Body of pancreas (tissue), 4 donors: ENCODE results near the gene BRICD5. TPM values are rescaled to one million over a fixed set of nuclear protein-coding genes. Genes with fewer than 3 reads are reported as not detected.
A peak's percentile ranks its signal among the peaks of the same experiment; 100 is the strongest.

Experiments used
- ATAC-seq: fragments of 150-250 bp; one replicate; pipeline ENCODE4 v1.9.1; 2016
- DNase-seq, 4 donors: peaks; one replicate each; pipeline ENCODE4 v3.0.0-alpha.2; 2019
- H3K27ac ChIP-seq, 4 donors: fragments of 200-600 bp; sonication (generic); 1 replicate in 3 of 4; 2 replicates in 1 of 4; pipeline versions ENCODE4 v1.5.1 to v1.6.1; 2016 to 2019; ENCODE audit warnings: mild to moderate bottlenecking in 1 of 4, mixed read lengths in 1 of 4, moderate library complexity in 1 of 4
- H3K27me3 ChIP-seq, 2 donors: fragments of 200-600 bp; sonication (generic); one replicate each; pipeline ENCODE4 v1.6.0; 2016; ENCODE audit warnings: mild to moderate bottlenecking in 1 of 2
- H3K36me3 ChIP-seq, 2 donors: fragments of 200-600 bp; sonication (generic); replicated peaks in 1 of 2; 2 replicates each; pipeline ENCODE4 v1.5.1; 2016; ENCODE audit warnings: low read depth in 2 of 2; ENCODE audit not compliant: insufficient read depth in 1 of 2
- H3K4me1 ChIP-seq: fragments of 200-600 bp; sonication (generic); one replicate; pipeline ENCODE4 v1.6.0; 2016
- H3K4me3 ChIP-seq, 2 donors: fragments of 200-600 bp; sonication (generic); 1 replicate in 1 of 2; 2 replicates in 1 of 2; pipeline ENCODE4 v1.5.1; 2016 to 2019
- H3K9me3 ChIP-seq, 3 donors: fragments of 200-600 bp; sonication (generic); 1 replicate in 2 of 3; 2 replicates in 1 of 3; pipeline ENCODE4 v1.5.1; 2016
- POLR2A ChIP-seq, 3 donors: fragments of 450-650 bp; IDR thresholded peaks; one replicate each; pipeline ENCODE4 v1.6.1; 2016; ENCODE audit warnings: antibody characterized with exemption in 3 of 3, mild to moderate bottlenecking in 2 of 3
- WGBS, 2 donors: methylation state at CpG; one replicate each; pipeline ENCODE4 v1.1.5; 2017; 5-methylcytosine and 5-hydroxymethylcytosine counted together
- intact Hi-C: fragments of 100-400 bp; cut with DNase I; formaldehyde crosslinking; loops from one replicate; pipeline ENCODE4 v1.15.1; 2023
- total RNA-seq, 2 donors: library from RNA; depleted of rRNA; stranded (reverse); fragments of >200 nt; gene quantifications; one replicate each; pipeline ENCODE4 v1.1.0, GENCODE V29; 2016
- TF ChIP-seq, protein P1 (sequence below), 7 experiments: fragments of 450-650 bp in 4 of 7; fragments of 200-600 bp in 3 of 7; sonication (generic) in 3 of 7; IDR thresholded peaks; one replicate each; pipeline ENCODE4 v1.5.1; 2016 to 2019; ENCODE audit warnings: antibody characterized with exemption in 7 of 7

Gene BRICD5
- total RNA-seq, 2 donors from 2014 or later: 1.8 to 3.3 TPM

GRCh38 chr16:2160915-2161551, 49.6 kb downstream of the BRICD5 start:
- Histone ChIP-seq H3K9me3 (no peaks in the 10 kb centered on the region), H3K4me3 (no peak overlapping the region), H3K36me3 (no peaks in the 10 kb centered on the region), H3K27me3 (no peaks in the 10 kb centered on the region), H3K27ac (peak overlapping the region in 1 of 4 donors; percentile 46), H3K4me1 (peaks cover 36% of the 10 kb centered on the region)
- TF ChIP-seq, protein P1, sequence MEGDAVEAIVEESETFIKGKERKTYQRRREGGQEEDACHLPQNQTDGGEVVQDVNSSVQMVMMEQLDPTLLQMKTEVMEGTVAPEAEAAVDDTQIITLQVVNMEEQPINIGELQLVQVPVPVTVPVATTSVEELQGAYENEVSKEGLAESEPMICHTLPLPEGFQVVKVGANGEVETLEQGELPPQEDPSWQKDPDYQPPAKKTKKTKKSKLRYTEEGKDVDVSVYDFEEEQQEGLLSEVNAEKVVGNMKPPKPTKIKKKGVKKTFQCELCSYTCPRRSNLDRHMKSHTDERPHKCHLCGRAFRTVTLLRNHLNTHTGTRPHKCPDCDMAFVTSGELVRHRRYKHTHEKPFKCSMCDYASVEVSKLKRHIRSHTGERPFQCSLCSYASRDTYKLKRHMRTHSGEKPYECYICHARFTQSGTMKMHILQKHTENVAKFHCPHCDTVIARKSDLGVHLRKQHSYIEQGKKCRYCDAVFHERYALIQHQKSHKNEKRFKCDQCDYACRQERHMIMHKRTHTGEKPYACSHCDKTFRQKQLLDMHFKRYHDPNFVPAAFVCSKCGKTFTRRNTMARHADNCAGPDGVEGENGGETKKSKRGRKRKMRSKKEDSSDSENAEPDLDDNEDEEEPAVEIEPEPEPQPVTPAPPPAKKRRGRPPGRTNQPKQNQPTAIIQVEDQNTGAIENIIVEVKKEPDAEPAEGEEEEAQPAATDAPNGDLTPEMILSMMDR (IDR thresholded peaks at IDR 0.05): no peak
- no peak for TF ChIP-seq POLR2A (IDR thresholded peaks at IDR 0.05)
- intact Hi-C loops: no loop called here
- no peak for ATAC-seq
- WGBS, 2 donors: 79 to 84% methylated on average over 13 to 17 of the region's 20 CpGs
- DNase-seq: peak in 2 of 4 donors; percentile 26 to 40

Other genes starting within 250 kb of the BRICD5 start
- gene RPS2, start 246.0 kb downstream of the BRICD5 start, total RNA-seq: 1,000 to 10,000 TPM; 2,300 to 2,472 TPM
- gene RNF151, start 244.0 kb downstream of the BRICD5 start, total RNA-seq: not detected
- 10 to 100 TPM; 38.9 to 40.7 TPM for gene TBL3, start 238.8 kb downstream of the BRICD5 start, total RNA-seq
- gene NOXO1, start 229.4 kb downstream of the BRICD5 start, total RNA-seq: not detected
- 10 to 100 TPM; 13.2 to 35.9 TPM for gene GFER, start 226.7 kb downstream of the BRICD5 start, total RNA-seq
- 1 to 10 TPM in 1 of 2 donors, under 1 TPM in 1; 0.33 to 1.6 TPM for gene SYNGR3, start 220.9 kb downstream of the BRICD5 start, total RNA-seq
- gene ZNF598, start 201.0 kb downstream of the BRICD5 start, total RNA-seq: 10 to 100 TPM; 41.0 to 55.4 TPM
- not detected for gene NPW, start 191.1 kb downstream of the BRICD5 start, total RNA-seq
- 10 to 100 TPM; 32.7 to 87.3 TPM for gene NHERF2, start 184.0 kb downstream of the BRICD5 start, total RNA-seq
- gene NTHL1, start 163.0 kb downstream of the BRICD5 start, total RNA-seq: 10 to 100 TPM; 15.2 to 19.7 TPM
- 100 to 1,000 TPM in 1 of 2 donors, 10 to 100 TPM in 1; 73.9 to 152 TPM for gene TSC2, start 162.9 kb downstream of the BRICD5 start, total RNA-seq
- 100 to 1,000 TPM in 1 of 2 donors, 10 to 100 TPM in 1; 78.9 to 237 TPM for gene PKD1, start 75.0 kb downstream of the BRICD5 start, total RNA-seq
- gene RAB26, start 62.2 kb downstream of the BRICD5 start, total RNA-seq: 10 to 100 TPM; 25.4 to 28.8 TPM
- gene TRAF7, start 55.1 kb downstream of the BRICD5 start, total RNA-seq: 10 to 100 TPM; 22.7 to 29.3 TPM
- gene CASKIN1, start 14.3 kb downstream of the BRICD5 start, total RNA-seq: under 1 TPM; 0.66 to 0.78 TPM
- gene MLST8, start 5.4 kb downstream of the BRICD5 start, total RNA-seq: 10 to 100 TPM; 32.4 to 59.0 TPM
- 10 to 100 TPM in 1 of 2 donors, 1 to 10 TPM in 1; 7.8 to 15.8 TPM for gene PGP, start 4.0 kb upstream of the BRICD5 start, total RNA-seq
- 10 to 100 TPM; 22.3 to 48.1 TPM for gene E4F1, start 12.7 kb upstream of the BRICD5 start, total RNA-seq
- 1 to 10 TPM in 1 of 2 donors, not detected in 1; 1.3 TPM for gene DNASE1L2, start 25.6 kb upstream of the BRICD5 start, total RNA-seq
- gene ECI1, start 40.7 kb upstream of the BRICD5 start, total RNA-seq: 100 to 1,000 TPM in 1 of 2 donors, 10 to 100 TPM in 1; 58.9 to 102 TPM
- 10 to 100 TPM; 48.5 to 61.6 TPM for gene RNPS1, start 57.3 kb upstream of the BRICD5 start, total RNA-seq
- 10 to 100 TPM; 13.8 to 21.0 TPM for gene ABCA3, start 129.9 kb upstream of the BRICD5 start, total RNA-seq
- gene CCNF, start 218.6 kb upstream of the BRICD5 start, total RNA-seq: 1 to 10 TPM in 1 of 2 donors, under 1 TPM in 1; 0.99 to 2.3 TPM
- not detected for gene TEDC2, start 249.2 kb upstream of the BRICD5 start, total RNA-seq